Rectal smooth muscle tissue (tissue), 1 donor: Measurements from ENCODE around the gene TBR1.

Experiments
- H3K27ac ChIP-seq: one replicate; pipeline ENCODE4 v1.7.0; 2013; ENCODE audit warnings: low read depth, low read length, inconsistent platforms
- H3K27me3 ChIP-seq: one replicate; pipeline ENCODE4 v1.7.0; 2013; ENCODE audit warnings: low read length; ENCODE audit not compliant: control insufficient read depth, insufficient read depth
- H3K36me3 ChIP-seq: one replicate; pipeline ENCODE4 v1.7.0; 2013; ENCODE audit warnings: low read length; ENCODE audit not compliant: control insufficient read depth, insufficient read depth
- H3K4me1 ChIP-seq: one replicate; pipeline ENCODE4 v1.7.0; 2013; ENCODE audit warnings: low read length; ENCODE audit not compliant: control insufficient read depth, insufficient read depth
- H3K4me3 ChIP-seq: one replicate; pipeline ENCODE4 v1.7.0; 2013; ENCODE audit warnings: low read length
- H3K9ac ChIP-seq: one replicate; pipeline ENCODE4 v1.7.0; 2013; ENCODE audit warnings: low read length

TBR1 gene

DNA sequence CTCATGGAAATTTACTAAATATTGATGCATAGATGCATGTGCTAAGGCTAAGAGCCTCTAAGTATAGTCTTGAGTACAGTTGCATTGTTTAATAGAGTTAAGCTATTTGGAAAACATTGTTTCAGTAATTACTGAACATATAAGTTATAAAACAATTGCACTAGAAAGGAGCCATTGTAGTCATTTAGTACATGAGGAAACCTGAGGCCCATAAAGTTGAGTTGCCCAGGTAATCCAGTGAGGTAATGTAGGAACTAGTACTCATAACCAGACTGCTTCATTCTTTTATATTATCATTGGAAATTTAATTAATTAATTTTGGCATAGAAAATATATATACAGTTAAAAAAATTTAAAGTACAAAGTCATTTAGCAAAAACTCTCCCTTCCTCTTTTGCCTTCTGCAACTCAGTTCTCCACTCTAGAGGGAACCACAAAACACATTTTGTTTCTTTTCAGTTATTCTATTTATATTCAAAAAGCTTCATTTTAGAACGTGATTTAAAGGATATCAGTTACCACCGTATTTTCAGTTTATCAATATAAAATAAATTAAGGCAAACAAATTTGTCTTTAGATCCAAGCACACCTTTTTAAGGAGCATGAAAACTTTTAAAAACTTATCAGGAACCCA is 27.8 kb upstream of the TBR1 start:
- no peaks in the 10 kb centered on the region for H3K4me1 ChIP-seq
- no peak overlapping the region for H3K9ac ChIP-seq
- H3K27ac ChIP-seq: no peak overlapping the region
- no peaks in the 10 kb centered on the region for H3K36me3 ChIP-seq
- no peak overlapping the region for H3K4me3 ChIP-seq
- no peaks in the 10 kb centered on the region for H3K27me3 ChIP-seq

DNA sequence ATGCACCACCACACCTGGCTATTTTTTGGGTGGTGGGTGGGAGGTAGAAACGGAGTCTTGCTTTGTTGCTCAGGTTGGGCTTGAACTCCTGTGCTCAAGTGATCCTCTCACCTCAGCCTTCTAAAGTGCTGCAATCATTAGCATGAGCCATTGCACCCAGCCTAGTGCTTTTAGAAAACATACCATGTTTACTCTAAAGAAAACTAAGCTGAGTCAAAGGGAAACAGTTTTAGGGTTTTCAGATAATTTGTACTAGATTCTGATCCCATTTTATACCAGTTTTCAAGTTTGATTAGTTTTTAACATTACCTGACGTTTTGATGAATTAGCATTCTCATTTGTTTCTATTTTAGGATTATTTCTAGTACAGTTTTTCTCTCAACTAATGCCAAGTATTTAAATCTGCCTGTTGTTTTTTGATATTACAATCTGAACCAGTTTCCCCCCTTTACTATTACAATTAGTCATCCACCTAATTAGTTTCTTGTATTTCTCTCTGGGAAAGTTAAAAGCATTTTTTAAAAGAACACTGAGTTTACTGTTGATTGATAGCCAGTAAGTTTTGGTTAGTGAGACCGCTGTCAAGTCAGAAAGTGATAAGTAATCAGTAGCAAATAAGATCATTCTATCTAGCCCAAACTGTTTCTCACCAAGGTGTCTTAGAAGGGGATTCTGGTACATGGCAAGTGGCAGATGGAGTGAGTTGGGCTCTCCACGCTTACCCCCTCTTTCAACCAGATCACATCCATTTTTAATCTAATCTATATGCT is 24.2 kb upstream of the TBR1 start:
- Histone ChIP-seq H3K27ac (no peak overlapping the region), H3K9ac (no peak overlapping the region), H3K27me3 (no peaks in the 10 kb centered on the region), H3K4me1 (no peaks in the 10 kb centered on the region), H3K4me3 (no peak overlapping the region), H3K36me3 (peaks cover 3% of the 10 kb centered on the region)

DNA sequence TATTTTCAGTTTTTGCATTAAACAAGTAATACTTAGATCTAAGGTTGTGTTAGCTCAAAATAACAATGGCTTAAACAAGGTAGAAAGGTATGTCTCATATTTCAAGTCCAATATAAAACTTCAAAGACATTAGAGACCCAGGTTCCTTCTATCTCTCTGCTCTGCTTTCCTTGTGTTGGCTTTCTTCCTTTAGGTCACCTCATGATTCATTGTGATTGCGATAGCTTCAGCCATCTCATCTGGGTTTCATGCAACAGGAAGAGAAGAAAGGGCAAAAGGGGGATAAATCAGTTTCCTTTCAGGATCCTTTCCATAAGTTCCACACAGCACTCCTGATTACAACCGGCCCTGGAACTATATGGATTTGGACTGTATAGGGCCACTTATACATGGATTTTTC is 16.0 kb upstream of the TBR1 start:
- H3K4me1 ChIP-seq: no peaks in the 10 kb centered on the region
- H3K36me3 ChIP-seq: peaks cover 3% of the 10 kb centered on the region
- no peaks in the 10 kb centered on the region for H3K27me3 ChIP-seq
- no peak overlapping the region for H3K27ac ChIP-seq
- H3K9ac ChIP-seq: no peak overlapping the region
- no peak overlapping the region for H3K4me3 ChIP-seq

DNA sequence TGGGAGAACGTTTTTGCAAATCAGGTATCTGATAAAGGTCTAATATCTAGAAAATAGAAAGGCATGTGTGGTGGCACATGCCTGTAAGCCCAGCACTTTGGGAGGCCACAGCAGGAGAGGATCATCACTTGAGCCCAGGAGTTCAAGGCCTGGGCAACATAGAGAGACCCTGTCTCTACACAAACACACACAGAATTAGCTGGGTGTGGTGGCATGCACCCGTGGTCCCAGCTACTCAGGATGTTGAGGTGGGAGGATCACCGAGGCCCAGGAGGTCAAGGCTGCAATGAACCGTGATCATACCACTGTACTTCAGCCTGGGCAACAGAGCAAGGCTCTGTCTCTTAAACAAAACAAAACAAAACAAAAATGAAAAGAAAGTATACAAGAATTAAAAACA is 13.8 kb upstream of the TBR1 start:
- no peak overlapping the region for H3K27ac ChIP-seq
- no peak overlapping the region for H3K4me3 ChIP-seq
- no peaks in the 10 kb centered on the region for H3K27me3 ChIP-seq
- no peak overlapping the region for H3K9ac ChIP-seq
- H3K36me3 ChIP-seq: no peaks in the 10 kb centered on the region
- no peaks in the 10 kb centered on the region for H3K4me1 ChIP-seq

GRCh38 chr2:161406316-161406715 is 9.8 kb upstream of the TBR1 start:
- no peaks in the 10 kb centered on the region for H3K36me3 ChIP-seq
- no peak overlapping the region for H3K27ac ChIP-seq
- no peak overlapping the region for H3K4me3 ChIP-seq
- H3K27me3 ChIP-seq: no peaks in the 10 kb centered on the region
- no peak overlapping the region for H3K9ac ChIP-seq
- no peaks in the 10 kb centered on the region for H3K4me1 ChIP-seq

DNA sequence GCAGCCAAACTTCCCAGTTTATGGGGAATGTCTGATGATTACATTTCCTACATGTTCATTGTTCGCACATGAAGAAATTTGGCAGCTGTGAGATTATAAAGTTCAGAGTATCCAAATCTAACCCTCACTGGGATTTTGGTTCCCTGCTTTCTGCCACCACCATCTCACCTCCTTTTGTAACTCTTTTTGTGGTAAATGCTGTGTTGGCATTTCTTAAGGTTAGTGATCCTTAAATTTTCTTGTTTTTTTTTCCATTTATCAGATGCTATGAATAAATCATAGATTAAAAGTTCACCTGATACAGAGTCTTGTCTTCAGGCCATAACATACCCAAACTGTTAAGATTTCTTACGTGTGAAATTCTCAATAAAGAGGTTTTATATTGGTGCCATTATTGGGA is 8.5 kb upstream of the TBR1 start:
- H3K27me3 ChIP-seq: no peaks in the 10 kb centered on the region
- no peaks in the 10 kb centered on the region for H3K36me3 ChIP-seq
- no peak overlapping the region for H3K27ac ChIP-seq
- H3K9ac ChIP-seq: no peak overlapping the region
- no peak overlapping the region for H3K4me3 ChIP-seq
- no peaks in the 10 kb centered on the region for H3K4me1 ChIP-seq

GRCh38 chr2:161409308-161409907 is 6.7 kb upstream of the TBR1 start:
- Histone ChIP-seq H3K4me1 (no peaks in the 10 kb centered on the region), H3K27ac (no peak overlapping the region), H3K27me3 (peaks cover 2% of the 10 kb centered on the region), H3K36me3 (no peaks in the 10 kb centered on the region), H3K9ac (no peak overlapping the region), H3K4me3 (no peak overlapping the region)

DNA sequence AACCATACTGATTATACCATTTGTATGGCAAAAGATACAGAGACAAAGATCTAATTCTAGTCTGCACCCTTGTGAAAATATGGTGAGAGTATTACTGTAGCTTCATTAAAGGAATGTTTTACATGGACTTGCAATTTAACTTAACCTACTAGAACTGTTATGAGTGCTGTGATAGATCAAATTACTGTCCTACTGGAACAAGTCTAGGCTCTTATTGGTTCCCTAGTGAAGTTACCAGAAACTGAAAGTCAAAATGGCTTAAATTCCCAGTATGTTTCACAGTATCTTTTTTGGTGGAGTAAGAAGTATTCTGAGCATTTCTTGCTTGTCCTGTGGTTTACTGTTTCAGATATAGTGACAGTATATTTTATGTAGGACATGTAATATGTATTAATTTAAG is 3.8 kb upstream of the TBR1 start:
- no peak overlapping the region for H3K9ac ChIP-seq
- H3K4me3 ChIP-seq: no peak overlapping the region
- no peak overlapping the region for H3K27ac ChIP-seq
- no peaks in the 10 kb centered on the region for H3K36me3 ChIP-seq
- H3K4me1 ChIP-seq: peaks cover 4% of the 10 kb centered on the region
- peaks cover 28% of the 10 kb centered on the region for H3K27me3 ChIP-seq

DNA sequence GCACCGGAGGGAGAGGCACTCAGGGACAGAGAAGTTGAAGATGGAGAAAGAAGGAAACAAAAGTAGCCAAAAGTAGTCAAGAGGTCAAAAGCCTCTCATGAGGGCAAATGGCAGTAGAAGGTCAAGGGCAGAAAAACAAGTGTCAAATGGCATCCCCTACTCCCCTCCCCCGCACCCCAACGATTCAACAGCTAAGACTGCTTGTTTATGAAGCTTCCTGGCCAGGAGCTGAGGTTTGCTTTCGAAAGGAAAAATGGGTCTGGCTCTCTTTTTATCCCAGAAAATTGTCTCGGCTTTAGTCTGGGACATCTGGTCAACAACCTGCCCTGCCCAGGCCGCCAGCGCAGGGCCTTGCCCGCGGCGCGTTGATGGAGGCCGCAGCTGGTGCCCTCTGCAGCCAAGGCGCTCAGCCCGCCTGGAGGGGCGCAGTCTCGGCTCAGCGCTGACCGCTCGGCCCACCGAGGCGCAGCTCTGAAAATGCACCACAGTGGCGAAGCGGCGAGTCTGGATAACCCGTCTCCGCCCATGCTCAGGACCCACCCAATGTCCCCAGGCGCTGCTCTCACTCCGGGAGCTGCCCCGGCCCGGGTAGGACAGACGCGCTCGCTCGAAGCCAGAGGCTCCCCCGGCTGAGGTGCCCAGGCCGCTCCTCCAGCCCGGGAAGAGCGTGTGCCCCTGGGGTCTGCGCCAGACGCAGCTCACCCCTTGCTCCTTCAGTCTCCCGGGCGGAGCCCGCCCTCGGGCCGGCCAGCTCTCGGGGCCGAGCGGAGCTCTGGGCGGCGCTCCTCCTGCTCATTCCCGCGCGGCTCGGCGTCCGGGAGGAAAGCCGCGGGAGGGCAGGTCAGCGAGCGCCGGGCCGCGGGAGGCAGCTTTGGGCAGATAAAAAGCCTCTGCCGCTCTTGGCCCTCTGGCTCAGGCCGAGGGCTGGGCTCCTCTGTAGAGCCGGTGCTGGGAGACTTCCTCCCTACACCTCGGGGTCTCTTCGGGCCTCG is 1.8 kb upstream of the TBR1 start:
- peaks cover 4% of the 10 kb centered on the region for H3K4me1 ChIP-seq
- peak overlapping the region; percentile 68 for H3K4me3 ChIP-seq
- no peaks in the 10 kb centered on the region for H3K36me3 ChIP-seq
- no peak overlapping the region for H3K9ac ChIP-seq
- H3K27me3 ChIP-seq: peaks cover 43% of the 10 kb centered on the region
- no peak overlapping the region for H3K27ac ChIP-seq

DNA sequence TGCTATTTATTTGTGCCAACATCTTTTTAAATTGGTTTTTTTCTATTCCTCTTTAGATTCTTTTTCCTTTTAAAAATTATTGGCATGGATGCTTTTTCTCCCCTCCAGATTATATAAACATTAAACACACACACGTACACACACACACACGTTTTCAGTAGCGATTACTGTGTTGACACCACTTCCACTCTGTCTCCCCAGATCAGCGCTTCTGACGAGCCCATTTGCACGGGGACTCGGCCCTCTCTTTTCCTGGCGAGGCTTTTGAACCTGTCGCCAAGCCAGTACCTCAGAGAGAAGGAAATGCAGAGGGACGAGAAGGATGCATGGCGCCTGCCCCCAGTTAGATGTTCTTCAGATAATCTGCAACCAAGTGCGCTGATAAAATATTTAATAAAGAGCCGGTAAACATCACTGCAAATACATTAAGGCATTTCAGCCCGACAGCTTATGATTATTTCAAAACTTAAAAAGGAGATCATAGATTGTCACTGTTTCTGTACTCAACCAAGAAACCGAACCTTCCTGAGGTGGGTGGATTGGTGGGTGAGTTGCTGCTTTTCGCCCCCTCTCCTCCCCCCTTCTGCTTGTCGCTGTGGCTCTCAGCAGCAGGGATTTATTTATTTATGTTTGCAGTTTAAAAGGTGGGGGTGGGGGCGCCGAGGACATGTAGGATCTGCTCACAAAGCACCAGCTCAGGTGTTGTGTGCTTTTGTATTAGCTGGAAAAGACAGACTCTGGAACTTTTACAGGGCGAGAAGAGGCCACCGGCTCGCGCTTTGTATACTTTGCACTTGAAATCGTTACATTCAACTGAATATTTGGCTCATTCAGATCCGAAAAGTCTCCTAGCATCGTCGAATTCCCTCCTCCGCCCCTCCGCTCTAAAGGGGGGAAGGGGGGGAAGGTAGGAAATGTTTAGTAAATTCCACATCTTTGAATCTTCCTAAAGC is 787 bp upstream of the TBR1 start:
- Histone ChIP-seq H3K4me1 (peaks cover 4% of the 10 kb centered on the region), H3K4me3 (peak overlapping the region; percentile 68), H3K36me3 (no peaks in the 10 kb centered on the region), H3K27ac (no peak overlapping the region), H3K27me3 (peaks cover 47% of the 10 kb centered on the region), H3K9ac (no peak overlapping the region)

GRCh38 chr2:161416708-161417437 is 776 bp downstream of the TBR1 start:
- no peak overlapping the region for H3K4me3 ChIP-seq
- no peak overlapping the region for H3K9ac ChIP-seq
- peaks cover 57% of the 10 kb centered on the region for H3K27me3 ChIP-seq
- no peaks in the 10 kb centered on the region for H3K36me3 ChIP-seq
- peaks cover 4% of the 10 kb centered on the region for H3K4me1 ChIP-seq
- no peak overlapping the region for H3K27ac ChIP-seq
